HCT116 (cell line): ENCODE data around the gene AK5. TPM values are rescaled to one million over a fixed set of nuclear protein-coding genes. Genes with fewer than 3 reads are reported as not detected.

Experiments used
- ATAC-seq: fragments of 200-7000 bp; cut with Tn5 transposase; 2 replicates; pipeline ENCODE4 v1.9.1; 2020; ENCODE audit warnings: mild to moderate bottlenecking, moderate library complexity
- BruUV-seq: library from RNA; stranded (reverse); fragments of 400-500 nt; replicated peaks from 2 replicates; lab custom pipeline; 2021; lab: Mats Ljungman, UMichigan
- CTCF ChIA-PET: fragments of 300-600 bp; sonication (Branson Sonifier 250); formaldehyde crosslinking; loops from one replicate; lab custom pipeline; 2021; ENCODE audit warnings: antibody characterized with exemption; lab: Charles Lee
- POLR2A ChIA-PET: fragments of 300-600, 350-600 bp; sonication (Branson Sonifier 250); formaldehyde crosslinking; loops from one replicate; lab custom pipeline; 2021; ENCODE audit warnings: antibody characterized with exemption; lab: Charles Lee
- RAD21 ChIA-PET, 2 experiments: fragments of 300-600 bp; sonication (Branson Sonifier 250); formaldehyde crosslinking; loops; one replicate each; lab custom pipeline; 2023; ENCODE audit warnings: low total read pairs in 2 of 2; ENCODE audit not compliant: uncharacterized antibody in 2 of 2, unreplicated experiment in 2 of 2, low non-redundant PET in 1 of 2; lab: Charles Lee
- DNase-seq: peaks from one replicate; pipeline ENCODE4 v3.0.0-alpha.2; 2010; ENCODE audit warnings: low read depth, low spot score
- H2AFZ ChIP-seq: fragments of 200-600 bp; shearing (Covaris generic), sonication (generic); 2 replicates; pipeline ENCODE4 v1.6.1; 2017; ENCODE audit warnings: low read depth, mixed run types, mixed read lengths, antibody characterized with exemption, low read length; ENCODE audit not compliant: poor library complexity, severe bottlenecking
- H3K27ac ChIP-seq: 2 replicates; pipeline ENCODE4 v1.5.1; 2012; ENCODE audit warnings: low read depth, low read length
- H3K27me3 ChIP-seq: fragments of 200-600 bp; sonication (generic); 2 replicates; pipeline ENCODE4 v1.6.1; 2016; ENCODE audit warnings: mixed run types, low read length, mixed read lengths; ENCODE audit not compliant: insufficient read depth
- H3K36me3 ChIP-seq, 2 experiments: fragments of 200-500 bp in 1 of 2; fragments of 200-600 bp in 1 of 2; sonication (Bioruptor generic) in 1 of 2; sonication (generic) in 1 of 2; 2 replicates each; pipeline versions ENCODE4 v1.5.1 to v1.6.1; 2014 to 2016; ENCODE audit warnings: low read length in 2 of 2, inconsistent platforms in 1 of 2, mixed read lengths in 1 of 2, mixed run types in 1 of 2; ENCODE audit not compliant: insufficient read depth in 2 of 2, control insufficient read depth in 1 of 2
- H3K4me1 ChIP-seq, 2 experiments: fragments of 200-600 bp in 1 of 2; sonication (generic) in 1 of 2; 2 replicates each; pipeline versions ENCODE4 v1.5.1 to v1.6.1; 2012 to 2017; ENCODE audit warnings: low read length in 2 of 2, inconsistent platforms in 1 of 2, mild to moderate bottlenecking in 1 of 2, mixed read lengths in 1 of 2, mixed run types in 1 of 2, moderate library complexity in 1 of 2; ENCODE audit not compliant: insufficient read depth in 2 of 2, control insufficient read depth in 1 of 2
- H3K4me2 ChIP-seq: fragments of 200-600 bp; sonication (generic); 2 replicates; pipeline ENCODE4 v1.6.1; 2017; ENCODE audit warnings: mixed run types, low read length, mixed read lengths
- H3K4me3 ChIP-seq, 2 experiments: fragments of 200-600 bp in 1 of 2; sonication (generic) in 1 of 2; replicated peaks in 1 of 2; 2 replicates each; pipeline ENCODE4 v1.5.1; 2011 to 2016; ENCODE audit warnings: low read length in 2 of 2, control low read depth in 1 of 2, low read depth in 1 of 2, mild to moderate bottlenecking in 1 of 2, mixed read lengths in 1 of 2, mixed run types in 1 of 2
- H3K79me2 ChIP-seq: fragments of 200-600 bp; sonication (generic); 2 replicates; pipeline ENCODE4 v1.6.1; 2017; ENCODE audit warnings: mild to moderate bottlenecking, mixed run types, low read length, moderate library complexity, mixed read lengths; ENCODE audit not compliant: insufficient read depth
- H3K9ac ChIP-seq: fragments of 200-600 bp; sonication (generic); 2 replicates; pipeline ENCODE4 v1.6.1; 2016; ENCODE audit warnings: low read length, mixed read lengths
- H3K9me2 ChIP-seq: fragments of 200-600 bp; sonication (generic), shearing (Covaris generic); 2 replicates; pipeline ENCODE4 v1.6.1; 2017; ENCODE audit warnings: mixed run types, mild to moderate bottlenecking, moderate library complexity; ENCODE audit not compliant: insufficient read depth
- H3K9me3 ChIP-seq, 2 experiments: fragments of 200-500 bp in 1 of 2; fragments of 200-600 bp in 1 of 2; sonication (Bioruptor generic) in 1 of 2; sonication (generic) in 1 of 2; 2 replicates each; pipeline ENCODE4 v1.6.1; 2014 to 2017; ENCODE audit warnings: low read length in 2 of 2, mixed read lengths in 2 of 2, inconsistent platforms in 1 of 2, low read depth in 1 of 2, mild to moderate bottlenecking in 1 of 2, mixed run types in 1 of 2, moderate library complexity in 1 of 2; ENCODE audit not compliant: control insufficient read depth in 1 of 2, insufficient read depth in 1 of 2
- H4K20me1 ChIP-seq: fragments of 200-600 bp; sonication (generic), shearing (Covaris generic); 2 replicates; pipeline ENCODE4 v1.6.1; 2017; ENCODE audit warnings: mixed run types, mild to moderate bottlenecking, moderate library complexity; ENCODE audit not compliant: insufficient read depth
- EZH2 ChIP-seq: fragments of 200-600 bp; sonication (generic); IDR thresholded peaks from 2 replicates; pipeline ENCODE4 v1.6.1; 2017; ENCODE audit warnings: antibody characterized with exemption, mixed run types
- FOSL1 ChIP-seq: IDR thresholded peaks from 2 replicates; pipeline ENCODE4 v1.6.1; 2012; ENCODE audit warnings: low read depth
- POLR2AphosphoS5 ChIP-seq: IDR thresholded peaks from 2 replicates; pipeline ENCODE4 v1.6.1; 2011; ENCODE audit warnings: mild to moderate bottlenecking, low read depth, low read length, moderate library complexity
- RAD21 ChIP-seq: IDR thresholded peaks from 2 replicates; pipeline ENCODE4 v1.6.1; 2012; ENCODE audit warnings: low read depth, mild to moderate bottlenecking
- SRF ChIP-seq: IDR thresholded peaks from 2 replicates; pipeline ENCODE4 v1.6.1; 2012; ENCODE audit warnings: low read depth
- TCF7L2 ChIP-seq: IDR thresholded peaks from 2 replicates; pipeline ENCODE4 v1.7.0; 2011; ENCODE audit warnings: borderline replicate concordance, inconsistent platforms; ENCODE audit not compliant: insufficient read depth, insufficient read length; ENCODE audit errors: extremely low read depth
- YY1 ChIP-seq: IDR thresholded peaks from 2 replicates; pipeline ENCODE4 v1.6.1; 2011; ENCODE audit warnings: low read length, low read depth, moderate library complexity, mild to moderate bottlenecking; ENCODE audit not compliant: insufficient replicate concordance; ENCODE audit errors: extremely low read depth
- ZNF274 ChIP-seq: fragments of 200-500 bp; sonication (Bioruptor generic); IDR thresholded peaks from 2 replicates; pipeline ENCODE4 v1.6.1; 2014; ENCODE audit warnings: mild to moderate bottlenecking, low read depth, low read length, inconsistent platforms
- intact Hi-C: fragments of 100-400 bp; cut with micrococcal nuclease; formaldehyde crosslinking; loops from 2 replicates; pipeline ENCODE4 v1.10.0; 2022
- total RNA-seq: library from RNA; stranded (reverse); gene quantifications from one replicate; pipeline ENCODE4 v1.2.1, GENCODE V29; 2021; ENCODE audit not compliant: unreplicated experiment
- TF ChIP-seq, protein P1 (sequence below), 3 experiments: fragments of 200-600 bp in 1 of 3; sonication (generic) in 1 of 3; IDR thresholded peaks in 2 of 3; conservative IDR thresholded peaks in 1 of 3; 2 replicates each; pipeline ENCODE4 v1.5.1; 2012 to 2017; ENCODE audit warnings: low read depth in 2 of 3, low read length in 2 of 3, antibody characterized with exemption in 1 of 3, borderline replicate concordance in 1 of 3, control low read depth in 1 of 3, mild to moderate bottlenecking in 1 of 3, mixed read lengths in 1 of 3, mixed run types in 1 of 3, moderate library complexity in 1 of 3; ENCODE audit not compliant: insufficient read depth in 1 of 3

The AK5 gene
- total RNA-seq, 1 experiment from 2014 or later: 0.22 TPM

DNA sequence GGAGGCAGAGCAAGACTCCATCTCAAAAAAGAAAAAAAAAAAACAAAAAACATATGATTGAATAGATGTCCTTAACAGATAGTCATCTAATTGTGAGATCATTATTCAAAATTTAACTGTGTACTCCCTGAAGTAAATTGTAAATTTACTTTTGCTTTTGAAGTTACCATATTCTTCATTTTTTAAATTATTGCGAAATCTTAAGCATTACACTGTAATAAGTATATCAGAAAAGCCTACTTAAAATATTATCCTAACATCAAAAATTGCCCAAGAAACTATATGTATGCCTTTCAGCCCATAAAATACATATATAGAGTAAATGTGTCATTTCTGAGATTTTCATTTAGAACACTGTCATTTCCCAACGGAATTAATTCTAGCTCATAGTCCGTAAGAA, 91.9 kb downstream of the AK5 start:
- intact Hi-C loops: no loop called here
- no peak overlapping the region for H3K9ac ChIP-seq
- H3K4me2 ChIP-seq: no peak overlapping the region
- RAD21 ChIA-PET: no interaction called here
- no peaks in the 10 kb centered on the region for H3K4me1 ChIP-seq
- no peaks in the 10 kb centered on the region for H3K36me3 ChIP-seq
- BruUV-seq: no TSS peak
- TF ChIP-seq POLR2AphosphoS5 (no peak), YY1 (no peak), TCF7L2 (no peak), FOSL1 (no peak), RAD21 (no peak)
- TF ChIP-seq, protein P1, sequence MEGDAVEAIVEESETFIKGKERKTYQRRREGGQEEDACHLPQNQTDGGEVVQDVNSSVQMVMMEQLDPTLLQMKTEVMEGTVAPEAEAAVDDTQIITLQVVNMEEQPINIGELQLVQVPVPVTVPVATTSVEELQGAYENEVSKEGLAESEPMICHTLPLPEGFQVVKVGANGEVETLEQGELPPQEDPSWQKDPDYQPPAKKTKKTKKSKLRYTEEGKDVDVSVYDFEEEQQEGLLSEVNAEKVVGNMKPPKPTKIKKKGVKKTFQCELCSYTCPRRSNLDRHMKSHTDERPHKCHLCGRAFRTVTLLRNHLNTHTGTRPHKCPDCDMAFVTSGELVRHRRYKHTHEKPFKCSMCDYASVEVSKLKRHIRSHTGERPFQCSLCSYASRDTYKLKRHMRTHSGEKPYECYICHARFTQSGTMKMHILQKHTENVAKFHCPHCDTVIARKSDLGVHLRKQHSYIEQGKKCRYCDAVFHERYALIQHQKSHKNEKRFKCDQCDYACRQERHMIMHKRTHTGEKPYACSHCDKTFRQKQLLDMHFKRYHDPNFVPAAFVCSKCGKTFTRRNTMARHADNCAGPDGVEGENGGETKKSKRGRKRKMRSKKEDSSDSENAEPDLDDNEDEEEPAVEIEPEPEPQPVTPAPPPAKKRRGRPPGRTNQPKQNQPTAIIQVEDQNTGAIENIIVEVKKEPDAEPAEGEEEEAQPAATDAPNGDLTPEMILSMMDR (IDR thresholded peaks at IDR 0.05 in 2 of 3, conservative IDR thresholded peaks at IDR 0.05 in 1 of 3; ENCODE audit: borderline replicate concordance in 1 of 3, insufficient read depth in 1 of 3, low read depth in 2 of 3, low read length in 2 of 3): no peak
- no peaks in the 10 kb centered on the region for H3K9me3 ChIP-seq
- POLR2A ChIA-PET: no interaction called here
- DNase-seq (no peak), ATAC-seq (no peak)
- H4K20me1 ChIP-seq: no peaks in the 10 kb centered on the region
- CTCF ChIA-PET: no interaction called here
- no peak overlapping the region for H3K27ac ChIP-seq
- no peaks in the 10 kb centered on the region for H3K27me3 ChIP-seq
- no peak overlapping the region for H2AFZ ChIP-seq
- H3K79me2 ChIP-seq: no peaks in the 10 kb centered on the region
- no peaks in the 10 kb centered on the region for H3K9me2 ChIP-seq
- H3K4me3 ChIP-seq: no peak overlapping the region

DNA sequence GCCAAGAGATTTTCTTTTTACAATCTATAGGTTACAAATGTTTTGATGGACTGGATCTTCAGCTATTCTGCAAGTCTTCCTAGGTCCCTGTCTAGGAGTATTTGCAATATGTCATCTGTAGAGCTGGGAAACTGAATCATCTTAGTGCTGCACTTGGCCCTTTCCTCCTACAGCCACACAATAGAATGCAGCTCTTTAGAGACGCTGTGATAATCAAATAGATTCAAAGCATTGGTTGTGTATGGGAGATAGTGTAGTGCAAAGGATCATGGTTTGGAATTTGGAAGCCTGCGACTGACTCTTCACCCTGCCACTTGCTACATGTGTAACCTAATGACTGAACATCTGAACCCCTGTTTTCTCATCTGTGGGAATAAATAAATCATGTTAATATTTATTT, 93.7 kb downstream of the AK5 start:
- no peaks in the 10 kb centered on the region for H3K36me3 ChIP-seq
- H3K79me2 ChIP-seq: no peaks in the 10 kb centered on the region
- no peaks in the 10 kb centered on the region for H3K27me3 ChIP-seq
- intact Hi-C loops: no loop called here
- ChIA-PET POLR2A (no interaction called here), RAD21 (no interaction called here), CTCF (no interaction called here)
- no peak overlapping the region for H2AFZ ChIP-seq
- no peak overlapping the region for H3K4me3 ChIP-seq
- H4K20me1 ChIP-seq: no peaks in the 10 kb centered on the region
- H3K9ac ChIP-seq: no peak overlapping the region
- H3K27ac ChIP-seq: no peak overlapping the region
- no peak for ATAC-seq
- TF ChIP-seq EZH2 (no peak), ZNF274 (no peak), SRF (no peak)
- no peaks in the 10 kb centered on the region for H3K9me3 ChIP-seq
- DNase-seq: no peak
- BruUV-seq: no TSS peak
- H3K4me1 ChIP-seq: no peaks in the 10 kb centered on the region
- no peak overlapping the region for H3K4me2 ChIP-seq
- H3K9me2 ChIP-seq: no peaks in the 10 kb centered on the region
